GM19043 (cell line): ENCODE data around the gene SPDYE1.

Source experiments
- ATAC-seq: cut with Tn5 transposase; IDR thresholded peaks from one replicate; pipeline ENCODE4 v1.9.1; 2021; ENCODE audit warnings: low read depth; ENCODE audit not compliant: unreplicated experiment

Gene SPDYE1

GRCh38 chr7:44042221-44042620, 44.5 kb downstream of the SPDYE1 start:
- no peak for ATAC-seq

- ATAC-seq, result no peak
These were observed 46.2 kb downstream of the SPDYE1 start for GRCh38 chr7:44043902-44044301.

- ATAC-seq, result peak; percentile 68
These were observed 46.9 kb downstream of the SPDYE1 start, which contains the start of gene DBNL for GRCh38 chr7:44044315-44045225. TSS of gene DBNL (plus strand) at chr7:44044702. CDS start at chr7:44044738, 36 bp downstream.

- no peak for ATAC-seq
These were observed 47.7 kb downstream of the SPDYE1 start for GRCh38 chr7:44045226-44046014.

GRCh38 chr7:44046321-44047061, 48.8 kb downstream of the SPDYE1 start:
- ATAC-seq, result peak; percentile 74

- ATAC-seq, result no peak
These were observed 50.5 kb downstream of the SPDYE1 start for GRCh38 chr7:44048031-44048795.

- ATAC-seq, result no peak
These were observed 52.6 kb downstream of the SPDYE1 start for GRCh38 chr7:44050121-44050914.

GRCh38 chr7:44050915-44051560, 53.3 kb downstream of the SPDYE1 start:
- no peak for ATAC-seq

GRCh38 chr7:44051611-44052220, 54.0 kb downstream of the SPDYE1 start:
- no peak for ATAC-seq

GRCh38 chr7:44052771-44053365, 55.2 kb downstream of the SPDYE1 start:
- ATAC-seq, result no peak

- no peak for ATAC-seq
These were observed 59.0 kb downstream of the SPDYE1 start for GRCh38 chr7:44056681-44057080.

GRCh38 chr7:44057181-44057848, 59.6 kb downstream of the SPDYE1 start:
- no peak for ATAC-seq

GRCh38 chr7:44057849-44058758, 60.4 kb downstream of the SPDYE1 start:
- ATAC-seq, result peak; percentile 37

GRCh38 chr7:44058759-44059218, 61.1 kb downstream of the SPDYE1 start:
- peak; percentile 20 for ATAC-seq

GRCh38 chr7:44059219-44060090, 61.8 kb downstream of the SPDYE1 start:
- peak; percentile 45 for ATAC-seq
